OCI-LY3 (cell line): ENCODE results near the gene CDH4.

Experiments used
- EZH2phosphoT487 ChIP-seq: fragments of 200-600 bp; shearing (Covaris generic); IDR thresholded peaks from 2 replicates; pipeline ENCODE4 v1.6.1; 2018; ENCODE audit warnings: antibody characterized with exemption, mixed run types, low read depth
- TF ChIP-seq, protein P1 (sequence below): fragments of 200-600, 300-600 bp; sonication (generic); IDR thresholded peaks from 2 replicates; pipeline ENCODE4 v1.5.1; 2014; ENCODE audit warnings: antibody characterized with exemption, low read length, low read depth

DNA sequence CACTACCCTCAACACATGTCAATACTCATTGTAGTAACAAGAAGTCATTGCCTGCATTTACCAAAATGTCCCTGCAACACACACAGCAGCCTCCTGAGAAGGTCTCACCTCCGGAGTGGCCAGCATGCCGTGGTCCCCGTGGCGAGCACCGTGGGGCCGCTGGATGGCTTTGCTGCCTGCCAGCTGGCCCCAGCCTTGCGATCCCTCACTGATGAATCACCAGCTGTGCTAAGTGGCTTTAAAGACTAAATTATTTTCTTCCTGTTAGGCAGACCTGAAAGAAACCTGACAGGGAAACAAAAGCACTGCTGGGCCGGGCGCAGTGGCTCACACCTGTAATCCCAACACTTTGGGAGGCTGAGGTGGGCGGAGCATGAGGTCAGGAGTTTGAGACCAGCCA lies 306.7 kb downstream of the CDH4 start:
- TF ChIP-seq, protein P1, sequence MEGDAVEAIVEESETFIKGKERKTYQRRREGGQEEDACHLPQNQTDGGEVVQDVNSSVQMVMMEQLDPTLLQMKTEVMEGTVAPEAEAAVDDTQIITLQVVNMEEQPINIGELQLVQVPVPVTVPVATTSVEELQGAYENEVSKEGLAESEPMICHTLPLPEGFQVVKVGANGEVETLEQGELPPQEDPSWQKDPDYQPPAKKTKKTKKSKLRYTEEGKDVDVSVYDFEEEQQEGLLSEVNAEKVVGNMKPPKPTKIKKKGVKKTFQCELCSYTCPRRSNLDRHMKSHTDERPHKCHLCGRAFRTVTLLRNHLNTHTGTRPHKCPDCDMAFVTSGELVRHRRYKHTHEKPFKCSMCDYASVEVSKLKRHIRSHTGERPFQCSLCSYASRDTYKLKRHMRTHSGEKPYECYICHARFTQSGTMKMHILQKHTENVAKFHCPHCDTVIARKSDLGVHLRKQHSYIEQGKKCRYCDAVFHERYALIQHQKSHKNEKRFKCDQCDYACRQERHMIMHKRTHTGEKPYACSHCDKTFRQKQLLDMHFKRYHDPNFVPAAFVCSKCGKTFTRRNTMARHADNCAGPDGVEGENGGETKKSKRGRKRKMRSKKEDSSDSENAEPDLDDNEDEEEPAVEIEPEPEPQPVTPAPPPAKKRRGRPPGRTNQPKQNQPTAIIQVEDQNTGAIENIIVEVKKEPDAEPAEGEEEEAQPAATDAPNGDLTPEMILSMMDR = no peak
- no peak for TF ChIP-seq EZH2phosphoT487
